ENCODE measurements around the gene PIK3C2B.

DNA sequence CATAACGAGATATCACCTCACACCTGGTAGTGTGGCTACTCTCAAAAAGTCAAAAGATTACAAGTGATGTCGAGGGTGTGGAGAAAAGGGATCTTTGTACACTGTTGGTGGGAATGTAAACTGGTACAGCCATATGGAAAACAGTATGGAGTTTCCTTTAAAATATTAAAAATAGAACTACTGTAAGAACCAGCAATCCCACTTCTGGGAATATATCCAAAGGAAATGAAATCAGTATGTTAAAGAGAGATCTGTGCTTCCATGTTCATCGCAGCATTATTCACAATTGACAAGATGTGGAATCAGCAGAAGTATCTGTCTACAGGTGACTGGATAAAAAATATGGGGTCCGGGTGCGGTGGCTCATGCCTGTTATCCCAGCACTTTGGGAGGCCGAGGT, 7.6 kb upstream of the PIK3C2B start:
- TF ChIP-seq CTCF (IDR thresholded peaks at IDR 0.05) (no peak), EP300 (IDR thresholded peaks at IDR 0.05) (no peak), POLR2AphosphoS5 (IDR thresholded peaks at IDR 0.05) (no peak)

Measured in sigmoid colon (tissue), 4 donors.